Adipose tissue (tissue), 3 donors: ENCODE data around the gene DIPK1A. TPM values are rescaled to one million over a fixed set of nuclear protein-coding genes. Genes with fewer than 3 reads are reported as not detected.

ENCODE experiments used
- H3K27ac ChIP-seq: one replicate; pipeline ENCODE4 v1.5.1; 2013; ENCODE audit warnings: low read depth, low read length
- WGBS, 3 donors: extraction: QIAGEN DNeasy Blood & Tissue Kit; methylation state at CpG; one replicate each; pipeline ENCODE4 v1.1.7; 2013; 5-methylcytosine and 5-hydroxymethylcytosine counted together
- polyA plus RNA-seq, 3 donors: library from polyadenylated mRNA; stranded (reverse); fragments of 200-250 nt; gene quantifications; one replicate each; pipeline ENCODE4 v1.2.3, GENCODE V29; 2013
- donor health status: healthy with polysubstance abuse.
- donor health status: Bipolar disorder and iron deficiency.
- donor health status: healthy.

Gene DIPK1A
- polyA plus RNA-seq, 3 donors = 2.7 to 14.2 (median 9.3) TPM

DNA sequence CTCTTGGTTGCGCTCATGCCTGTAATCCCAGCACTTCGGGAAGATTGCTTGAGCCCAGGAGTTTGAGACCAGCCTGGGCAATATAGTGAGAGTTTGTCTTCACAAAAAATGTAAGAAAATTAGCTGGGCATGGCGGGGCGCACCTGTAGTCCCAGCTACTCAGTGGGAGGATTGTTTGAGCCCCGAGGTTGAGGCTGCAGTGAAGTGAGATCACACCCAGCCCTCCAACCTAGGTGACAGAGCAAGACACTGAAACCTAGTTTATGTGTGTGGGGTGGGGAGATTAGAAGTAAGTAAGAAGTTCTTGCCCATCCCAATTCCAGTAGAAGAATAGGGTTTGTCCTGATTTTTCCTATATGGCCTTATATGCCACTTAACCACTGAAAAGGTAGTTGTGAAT lies 127.4 kb downstream of the DIPK1A start:
- 52 to 75% (median 70%) methylated on average over 5 of the region's 5 CpGs for WGBS, 3 donors

DNA sequence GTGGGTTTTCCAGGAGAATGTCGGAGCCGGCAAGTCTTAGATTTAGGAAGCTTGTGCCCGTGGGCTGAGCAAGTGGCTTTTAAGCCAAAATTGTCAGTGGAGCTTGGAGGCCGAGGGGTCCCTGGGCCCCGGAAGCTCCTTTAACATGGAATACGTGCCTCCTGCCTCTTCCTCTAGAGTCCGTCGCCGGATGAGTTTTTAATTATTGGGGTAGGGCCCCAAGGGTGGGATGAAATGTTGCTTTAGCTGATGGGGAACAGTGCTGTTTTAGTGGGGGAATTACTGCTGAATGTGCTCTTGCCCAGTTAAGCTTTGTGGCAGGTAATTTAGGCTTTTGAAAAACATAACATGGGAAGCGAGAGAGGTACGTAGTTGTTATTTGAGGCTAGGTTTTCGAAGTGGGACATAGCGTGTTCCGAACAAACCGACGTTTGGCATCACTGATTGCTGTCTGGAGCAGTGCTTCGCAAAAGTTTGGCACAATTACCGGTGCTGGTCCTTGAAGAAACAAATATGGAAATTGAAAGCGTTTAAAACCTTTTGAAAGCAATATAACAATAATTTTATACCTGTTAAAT lies 128.6 kb downstream of the DIPK1A start:
- WGBS, 3 donors = 0% methylated on average over 19 of the region's 19 CpGs
- peak overlapping the region; percentile 71 for H3K27ac ChIP-seq

More for the DNA sequence above, 127.4 kb downstream of the DIPK1A start:
- H3K27ac ChIP-seq = no peak overlapping the region

DNA sequence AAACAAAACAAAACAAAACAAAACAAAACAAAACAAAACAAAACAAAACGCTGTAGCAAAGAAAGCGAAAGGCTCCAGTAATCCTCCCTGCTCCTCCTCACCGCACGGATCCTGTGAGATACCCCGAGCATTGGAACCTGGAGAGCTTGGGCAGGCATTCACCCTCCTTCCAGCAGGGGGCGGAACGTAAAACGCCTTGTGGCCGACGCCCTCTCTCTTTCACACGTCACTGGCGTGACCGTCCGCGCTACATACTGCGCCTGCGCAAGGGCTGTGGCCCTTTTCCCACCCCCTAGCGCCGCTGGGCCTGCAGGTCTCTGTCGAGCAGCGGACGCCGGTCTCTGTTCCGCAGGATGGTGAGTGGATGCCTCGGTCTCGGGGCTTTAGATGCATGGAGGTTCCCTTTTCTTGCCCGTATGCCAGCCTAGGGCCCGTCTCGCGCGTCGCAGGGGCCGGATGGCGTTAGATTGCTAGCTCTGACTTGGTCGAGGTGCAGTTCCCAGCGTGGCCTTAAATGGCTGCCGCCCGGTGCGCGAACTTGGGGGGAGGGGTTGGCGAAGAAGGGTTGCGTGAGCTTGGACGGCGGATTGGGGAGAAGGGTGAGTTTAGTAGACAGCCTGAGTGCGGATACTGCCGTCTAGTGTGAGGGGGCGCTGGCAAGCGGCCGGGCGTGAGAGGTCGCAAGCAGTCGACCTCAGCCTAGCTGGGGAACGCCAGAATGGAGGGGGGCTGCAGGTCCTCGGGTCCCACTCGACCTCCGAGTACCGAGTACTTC lies 129.3 kb downstream of the DIPK1A start, which contains the start of gene RPL5:
Gene RPL5, plus strand, starts transcription at position 279 of the 775 bp plus-strand sequence. Its CDS starts 75 bp downstream, at position 354.
- H3K27ac ChIP-seq = peak within 1 kb of the TSS; percentile 71
- WGBS, 3 donors = 0% methylated on average over 57 of the region's 57 CpGs

DNA sequence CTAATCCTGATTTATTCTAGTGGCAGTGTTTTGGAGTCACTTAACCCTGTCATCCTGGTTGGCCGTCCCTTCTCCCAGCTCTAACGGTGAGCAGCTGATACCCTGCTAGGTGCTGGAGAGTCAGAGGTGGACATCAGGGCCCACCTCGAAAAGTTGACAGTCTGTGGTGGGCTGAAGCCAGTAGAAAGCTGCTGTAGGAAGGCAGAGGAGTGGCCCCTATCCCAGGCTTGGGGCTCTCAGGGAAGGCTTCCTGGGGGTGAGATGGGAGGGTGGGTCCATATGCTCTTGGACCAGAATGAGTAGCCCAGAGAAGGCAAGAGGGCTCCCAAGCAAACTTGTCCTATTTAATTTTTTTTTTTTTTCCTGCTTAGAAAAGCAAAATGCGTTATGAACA lies 129.9 kb downstream of the DIPK1A start:
- no peak overlapping the region for H3K27ac ChIP-seq
- WGBS, 3 donors = 54 to 63% (median 55%) methylated on average over 4 of the region's 4 CpGs

DNA sequence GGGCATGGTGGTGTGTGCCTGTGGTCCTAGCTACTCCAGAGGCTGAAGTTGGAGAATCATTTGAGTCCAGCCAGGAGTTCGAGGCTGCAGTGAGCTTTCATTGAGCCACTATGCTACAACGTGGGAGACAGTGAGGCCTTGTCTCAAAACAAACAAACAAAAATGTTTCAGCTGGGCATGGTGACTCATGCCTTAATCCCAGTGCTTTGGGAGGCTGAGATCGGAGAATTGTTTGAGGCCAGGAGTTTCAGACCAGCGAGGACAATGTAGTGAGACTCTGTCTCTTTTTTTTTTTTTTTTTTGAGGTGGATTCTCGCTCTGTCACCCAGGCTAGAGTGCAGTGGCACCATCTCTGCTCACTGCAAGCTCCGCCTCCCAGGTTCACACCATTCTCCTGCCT lies 134.5 kb downstream of the DIPK1A start:
- no peak overlapping the region for H3K27ac ChIP-seq
- WGBS, 3 donors = 82 to 89% (median 84%) methylated on average over 5 to 6 of the region's 6 CpGs

GRCh38 chr1:92822879-92823278 lies 138.4 kb downstream of the DIPK1A start:
- 70 to 87% (median 84%) methylated on average over 3 of the region's 3 CpGs for WGBS, 3 donors
- no peak overlapping the region for H3K27ac ChIP-seq

GRCh38 chr1:92820551-92820950 lies 140.7 kb downstream of the DIPK1A start:
- H3K27ac ChIP-seq = no peak overlapping the region
- 85 to 95% (median 90%) methylated on average over 3 of the region's 3 CpGs for WGBS, 3 donors

- 62 to 75% (median 63%) methylated on average over 3 of the region's 3 CpGs for WGBS, 3 donors
Measured at GRCh38 chr1:92820024-92820423, 141.2 kb downstream of the DIPK1A start.

GRCh38 chr1:92817986-92818764 lies 143.1 kb downstream of the DIPK1A start:
- 90 to 96% (median 93%) methylated on average over 3 of the region's 3 CpGs for WGBS, 3 donors
- H3K27ac ChIP-seq = no peak overlapping the region

More at GRCh38 chr1:92820024-92820423, 141.2 kb downstream of the DIPK1A start:
- H3K27ac ChIP-seq = no peak overlapping the region

DNA sequence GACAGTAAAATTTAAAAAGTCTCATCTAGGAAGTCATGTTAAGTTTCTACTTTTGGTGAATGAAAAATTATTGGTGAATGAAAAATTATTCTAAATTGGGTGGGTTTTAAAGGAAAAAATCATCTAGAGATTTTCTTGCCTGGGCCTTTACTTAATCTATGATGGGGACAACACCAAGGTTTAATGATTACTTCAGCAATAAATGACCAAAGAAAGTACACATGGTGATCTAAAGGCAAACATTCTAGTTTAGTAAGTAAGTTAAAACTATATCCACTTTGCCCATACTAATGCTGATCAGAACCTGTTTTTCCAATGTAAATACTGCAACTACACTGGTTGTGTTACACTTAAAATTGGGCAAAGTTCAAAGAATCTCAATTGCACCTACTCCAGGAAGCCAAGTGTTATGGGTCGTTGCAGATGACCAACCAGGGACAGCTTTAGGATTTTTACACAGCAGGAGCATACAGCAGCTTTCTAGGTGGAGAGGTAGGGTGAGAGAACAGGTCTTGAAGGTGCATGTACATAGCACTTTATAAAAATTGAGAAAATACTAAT lies 144.0 kb downstream of the DIPK1A start:
- H3K27ac ChIP-seq = no peak overlapping the region
- 29 to 79% (median 61%) methylated on average over 1 of the region's 1 CpG for WGBS, 3 donors

DNA sequence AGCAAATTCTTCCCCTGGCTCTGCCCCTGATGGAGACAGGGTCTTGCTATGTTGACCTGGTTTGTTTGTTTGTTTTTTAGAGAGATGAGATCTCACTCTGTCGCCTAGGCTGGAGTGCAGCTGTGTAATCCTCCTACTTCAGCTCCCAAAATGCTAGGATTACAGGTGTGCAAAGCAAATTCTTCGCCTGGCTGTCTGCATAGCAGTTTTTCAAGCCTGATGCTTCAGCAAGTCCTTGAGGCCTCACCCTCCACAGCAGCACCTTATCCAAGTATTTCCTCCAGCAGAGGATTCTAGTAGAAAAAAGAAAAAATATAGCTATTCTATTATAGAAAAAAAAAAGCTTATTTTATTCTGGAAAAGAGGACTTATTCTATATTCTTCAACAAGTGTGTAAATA lies 144.5 kb downstream of the DIPK1A start:
- 70 to 73% (median 72%) methylated on average over 2 of the region's 2 CpGs for WGBS, 3 donors

GRCh38 chr1:92808381-92808780 lies 152.9 kb downstream of the DIPK1A start:
- H3K27ac ChIP-seq = no peak overlapping the region

More for the DNA sequence above, 144.5 kb downstream of the DIPK1A start:
- H3K27ac ChIP-seq = no peak overlapping the region

DNA sequence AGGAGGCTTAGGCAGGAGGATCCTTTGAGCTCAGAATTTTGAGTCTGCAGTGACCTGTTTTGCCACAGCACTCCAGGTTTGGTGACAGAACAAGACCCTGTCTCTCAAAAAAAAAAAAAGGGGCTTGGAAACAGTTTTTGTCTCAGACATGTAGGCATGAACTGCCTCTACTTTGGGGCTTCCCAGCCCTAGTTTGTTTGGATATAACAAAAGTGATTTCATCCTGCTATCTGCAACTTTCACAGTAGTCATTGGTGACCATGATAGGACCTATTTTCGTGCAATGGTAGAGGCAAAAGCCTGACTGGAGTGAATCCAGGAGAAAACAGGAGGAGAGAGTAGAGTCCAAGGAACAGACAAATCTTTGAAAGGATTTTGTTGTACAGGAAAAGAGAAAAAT lies 156.0 kb downstream of the DIPK1A start:
- no peak overlapping the region for H3K27ac ChIP-seq
- 88 to 89% (median 88%) methylated on average over 1 of the region's 1 CpG for WGBS, 3 donors

- WGBS, 3 donors = 5 to 11% (median 10%) methylated on average over 7 of the region's 7 CpGs
- no peak overlapping the region for H3K27ac ChIP-seq
Measured at GRCh38 chr1:92804721-92805201, 156.5 kb downstream of the DIPK1A start.

DNA sequence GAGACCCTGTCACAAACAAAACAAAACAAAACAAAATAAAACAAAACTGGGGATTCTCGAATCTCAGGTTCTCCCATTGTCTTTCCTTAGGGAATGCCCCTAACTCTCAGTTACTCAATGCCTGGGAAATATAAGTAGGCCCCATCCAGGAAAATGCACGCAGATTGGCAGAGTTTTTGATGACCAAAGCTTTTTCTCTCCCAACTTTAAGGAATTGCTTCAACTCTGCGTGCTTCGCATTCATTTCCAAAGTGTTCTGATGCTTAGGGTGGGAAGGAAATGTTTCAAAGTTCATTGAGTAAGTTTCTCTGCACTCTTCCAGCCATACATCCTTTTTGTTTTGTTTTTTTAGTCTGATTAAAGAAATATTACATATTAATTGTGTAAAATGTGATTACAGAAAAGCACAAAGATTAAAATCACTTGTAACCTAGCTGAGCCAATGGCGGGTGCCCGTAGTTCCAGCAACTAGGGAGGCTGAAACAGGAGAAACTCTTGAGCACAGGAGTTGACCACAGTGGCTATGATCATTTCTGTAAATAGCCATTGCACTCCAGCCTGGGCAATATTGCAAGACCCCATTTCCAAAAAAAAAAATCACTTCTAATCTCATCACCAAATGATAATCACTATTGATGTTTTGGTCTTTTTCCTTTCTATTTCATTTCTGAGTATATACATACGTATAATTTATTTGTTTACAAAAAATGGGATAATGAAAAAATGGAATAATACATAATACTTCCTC lies 157.9 kb downstream of the DIPK1A start:
- WGBS, 3 donors = 83 to 87% (median 85%) methylated on average over 7 of the region's 7 CpGs
- H3K27ac ChIP-seq = no peak overlapping the region

DNA sequence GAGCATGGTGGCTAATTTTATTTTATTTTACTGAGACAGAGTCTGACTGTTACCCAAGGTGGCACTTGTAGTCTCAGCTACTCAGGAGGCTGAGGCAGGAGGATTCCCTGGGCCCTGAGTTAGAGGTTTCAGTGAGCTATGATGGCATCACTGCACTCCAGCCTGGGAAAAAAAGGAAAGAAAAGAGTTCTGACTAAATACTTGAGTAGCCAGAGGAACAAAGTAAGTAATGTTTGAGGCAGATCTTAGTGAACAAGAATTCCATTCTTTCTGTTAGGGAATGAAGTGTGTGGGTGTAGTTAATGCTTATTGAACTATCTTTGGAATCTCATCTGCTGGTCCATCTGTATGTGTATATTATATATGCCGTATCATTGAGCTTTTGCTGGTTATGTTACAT lies 163.3 kb downstream of the DIPK1A start:
- WGBS, 3 donors = 59 to 83% (median 75%) methylated on average over 1 of the region's 1 CpG
- H3K27ac ChIP-seq = no peak overlapping the region

GRCh38 chr1:92797297-92797696 lies 164.0 kb downstream of the DIPK1A start:
- H3K27ac ChIP-seq = no peak overlapping the region

- WGBS, 3 donors = 90 to 95% (median 94%) methylated on average over 4 of the region's 4 CpGs
- H3K27ac ChIP-seq = no peak overlapping the region
Measured at GRCh38 chr1:92795166-92795565, 166.1 kb downstream of the DIPK1A start.
